Fibroblast of skin of left biceps (primary cell): ENCODE results near the gene SH3PXD2B.
"Not testable (repeated sequence)": the region's sequence is repeated elsewhere in the genome, so short reads cannot be mapped to it uniquely, and the experiment has no call there.

Source experiments
- DNase-seq, 2 experiments: peaks; one replicate each; pipeline ENCODE4 v3.0.0-alpha.2; 2013; ENCODE audit warnings: low read depth in 2 of 2

Gene SH3PXD2B

DNA sequence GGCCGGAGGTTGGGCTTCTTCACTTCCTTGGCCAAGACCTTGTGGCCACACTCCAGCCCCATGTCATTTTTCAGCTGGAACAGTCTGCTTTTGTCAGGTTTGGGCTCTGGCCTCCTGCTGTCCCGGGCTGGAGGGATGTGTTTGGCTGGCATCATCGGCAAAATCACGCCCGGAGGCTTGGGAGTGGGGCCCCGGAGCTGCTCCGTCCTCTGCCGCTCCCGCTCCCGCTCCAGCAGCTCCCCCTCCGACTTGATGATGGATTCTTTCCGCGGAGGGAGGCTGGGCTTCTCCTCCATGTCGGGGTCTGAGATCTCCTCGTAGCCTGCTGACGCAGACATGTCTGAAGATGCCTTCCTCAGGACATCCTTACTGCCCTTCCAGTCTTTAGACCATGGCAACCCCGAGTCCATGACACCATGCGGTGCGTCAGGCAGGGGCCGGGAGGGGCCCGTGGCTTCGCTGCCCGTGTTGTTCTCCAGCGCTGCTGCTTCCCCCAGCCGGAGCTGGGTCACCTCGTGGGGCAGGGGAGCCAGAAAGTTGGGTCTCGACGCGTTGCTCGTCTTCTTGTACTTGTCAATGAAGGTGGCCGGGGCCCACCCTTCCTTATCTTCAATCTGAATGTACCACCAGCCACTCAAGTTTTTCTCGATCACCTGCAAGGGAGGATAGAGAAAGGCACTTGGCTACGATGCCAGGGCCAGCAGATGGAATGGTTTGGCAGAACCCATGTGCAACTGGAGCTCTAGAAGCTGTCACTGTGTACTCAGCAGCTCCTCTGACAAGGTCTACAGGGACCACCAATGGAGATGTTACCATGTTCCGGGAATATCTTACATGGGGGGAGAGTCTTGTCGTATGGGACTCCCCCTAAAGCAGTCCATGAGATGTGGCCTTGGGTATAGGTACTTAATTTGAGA is 114.8 kb downstream of the SH3PXD2B start:
- no peak for DNase-seq

DNA sequence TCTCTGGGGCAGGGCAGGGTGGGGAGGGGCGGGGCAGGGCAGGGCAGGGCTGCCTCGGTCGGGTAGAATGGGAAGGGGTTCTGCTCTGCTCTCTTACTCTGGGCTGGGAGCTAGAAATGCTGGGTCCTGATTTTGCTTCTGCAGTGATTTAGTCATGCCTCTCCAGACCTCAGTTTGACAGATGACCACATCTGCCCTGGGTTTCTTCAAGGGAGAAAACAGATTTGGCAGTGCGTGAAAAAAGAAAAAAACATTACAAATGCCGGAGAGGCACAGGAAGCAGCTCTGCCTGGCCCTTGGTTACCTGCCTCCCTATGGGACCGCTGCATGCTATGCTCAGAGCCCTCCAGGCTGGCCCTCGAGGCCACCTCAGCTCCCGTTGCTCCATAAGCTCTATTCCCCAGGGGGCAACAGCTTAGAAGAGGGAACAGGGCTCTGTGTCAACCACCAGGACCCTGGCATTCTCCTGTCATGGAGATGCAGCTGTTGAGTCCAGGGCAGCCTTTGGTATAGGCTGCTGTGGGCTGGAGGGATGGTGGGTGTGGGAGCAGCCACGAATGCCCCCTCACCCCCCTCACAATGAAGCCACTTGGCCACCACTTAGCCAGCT is 117.5 kb downstream of the SH3PXD2B start:
- DNase-seq = no peak

DNA sequence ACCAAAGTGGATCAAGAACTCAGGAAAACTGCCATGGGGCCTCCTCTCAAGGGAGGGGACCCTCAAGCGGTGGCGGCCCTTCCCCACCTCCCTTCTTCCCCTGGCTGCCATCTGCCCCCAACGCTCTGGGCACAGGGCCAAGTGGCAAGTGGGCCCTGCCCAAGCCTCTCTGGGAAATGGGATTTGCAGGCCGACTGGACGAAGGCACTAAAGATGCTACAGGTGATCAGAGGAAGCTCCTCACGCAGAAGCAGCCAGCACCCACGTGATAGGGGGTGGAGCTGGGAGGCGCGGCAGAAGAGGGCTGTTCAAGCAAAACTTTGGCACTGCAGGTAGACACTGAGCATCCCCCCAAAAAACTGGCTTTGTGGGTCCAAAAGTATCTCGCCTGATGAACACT is 118.1 kb downstream of the SH3PXD2B start:
- no peak for DNase-seq

DNA sequence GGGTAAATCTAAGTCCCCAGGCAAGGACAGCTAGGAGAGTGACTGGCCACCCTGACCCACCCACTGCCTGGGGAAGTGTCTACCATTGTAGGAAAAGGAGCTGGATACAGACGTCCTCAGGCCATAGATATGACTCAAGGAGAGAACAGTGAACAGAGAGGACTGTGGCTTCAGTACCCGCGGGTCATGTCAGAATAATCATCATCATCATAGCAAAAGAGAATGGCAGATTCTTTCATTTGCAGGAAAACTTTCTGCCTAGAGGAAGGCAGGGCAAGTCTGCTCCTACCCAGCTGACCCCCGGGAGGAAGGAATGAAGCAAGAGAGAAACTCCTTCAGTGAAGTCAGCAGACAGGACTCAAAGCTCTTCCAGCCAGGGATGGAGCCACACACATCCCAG is 118.6 kb downstream of the SH3PXD2B start:
- no peak for DNase-seq

DNA sequence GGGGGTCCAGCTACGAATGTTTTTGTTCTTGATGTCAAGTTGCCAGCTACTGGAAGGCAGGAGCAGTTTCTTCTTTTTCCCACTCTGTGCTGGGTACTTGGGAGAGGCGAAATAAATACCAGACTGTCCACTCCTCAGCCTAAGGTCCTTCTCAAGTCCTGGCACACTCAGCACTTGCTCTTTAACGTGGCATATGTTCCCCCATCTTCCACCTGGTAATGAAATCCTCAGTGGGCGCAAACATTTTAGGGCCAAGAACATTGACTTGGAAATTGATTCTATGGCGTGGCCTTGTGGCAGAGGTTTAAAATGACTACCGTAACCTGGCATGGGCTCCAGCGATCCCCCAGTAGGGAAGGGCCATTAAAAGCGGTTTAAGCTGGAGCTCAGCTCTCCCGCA is 119.7 kb downstream of the SH3PXD2B start:
- no peak for DNase-seq

DNA sequence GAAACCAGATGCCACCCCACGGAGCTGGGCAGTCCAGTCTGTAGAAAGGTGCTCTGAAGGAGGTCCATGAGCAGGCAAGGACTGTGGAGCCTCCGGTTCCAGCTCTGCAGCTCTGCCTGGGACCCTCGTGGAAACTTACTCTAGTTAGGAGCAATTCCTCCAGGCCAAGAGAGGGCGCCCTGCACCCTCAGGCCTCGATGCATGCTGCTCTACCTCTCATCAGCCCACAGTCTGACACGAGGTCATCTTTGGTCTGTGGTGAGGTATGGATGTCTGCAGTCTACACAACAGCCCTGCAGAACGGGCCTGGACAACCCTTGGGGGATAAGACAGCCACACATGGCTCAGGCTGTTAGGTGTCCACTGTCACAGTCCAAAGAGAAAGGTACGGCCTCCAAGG is 120.1 kb downstream of the SH3PXD2B start:
- DNase-seq = no peak

DNA sequence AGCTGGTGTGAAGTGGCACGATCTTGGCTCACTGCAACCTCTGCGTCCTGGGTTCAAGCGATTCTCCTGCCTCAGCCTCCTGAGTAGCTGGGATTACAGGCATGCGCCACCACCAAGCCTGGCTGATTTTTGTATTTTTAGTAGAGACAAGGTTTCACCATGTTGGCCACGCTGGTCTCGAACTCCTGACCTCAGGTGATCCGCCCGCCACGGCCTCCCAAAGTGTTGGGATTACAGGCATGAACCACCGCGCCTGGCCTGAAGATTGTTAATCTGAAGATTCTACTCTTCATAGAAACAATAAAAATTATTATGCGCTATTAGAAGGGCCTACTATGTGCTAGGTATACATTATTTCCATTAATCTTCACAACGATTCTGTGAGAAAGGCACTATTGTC is 127.4 kb downstream of the SH3PXD2B start:
- not testable (repeated sequence) for DNase-seq

DNA sequence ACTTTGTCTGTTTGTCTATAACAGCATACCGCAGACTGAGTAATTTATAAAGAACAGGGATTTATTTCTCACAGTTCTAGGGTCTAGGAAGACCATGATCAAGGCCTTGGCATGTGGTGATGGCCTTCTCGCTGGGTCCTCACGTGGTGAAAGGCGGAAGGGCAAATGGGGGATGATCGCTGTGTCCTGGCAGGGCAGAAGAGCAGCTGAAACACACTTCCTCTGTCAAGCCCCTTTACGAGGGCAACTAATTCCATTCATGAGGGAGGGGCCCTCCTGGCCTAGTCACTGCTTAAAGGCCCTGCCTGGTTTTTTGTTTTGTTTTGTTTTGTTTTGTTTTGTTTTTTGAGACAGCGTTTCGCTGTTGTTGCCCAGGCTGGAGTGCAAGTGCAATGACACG is 128.9 kb downstream of the SH3PXD2B start:
- no peak for DNase-seq

DNA sequence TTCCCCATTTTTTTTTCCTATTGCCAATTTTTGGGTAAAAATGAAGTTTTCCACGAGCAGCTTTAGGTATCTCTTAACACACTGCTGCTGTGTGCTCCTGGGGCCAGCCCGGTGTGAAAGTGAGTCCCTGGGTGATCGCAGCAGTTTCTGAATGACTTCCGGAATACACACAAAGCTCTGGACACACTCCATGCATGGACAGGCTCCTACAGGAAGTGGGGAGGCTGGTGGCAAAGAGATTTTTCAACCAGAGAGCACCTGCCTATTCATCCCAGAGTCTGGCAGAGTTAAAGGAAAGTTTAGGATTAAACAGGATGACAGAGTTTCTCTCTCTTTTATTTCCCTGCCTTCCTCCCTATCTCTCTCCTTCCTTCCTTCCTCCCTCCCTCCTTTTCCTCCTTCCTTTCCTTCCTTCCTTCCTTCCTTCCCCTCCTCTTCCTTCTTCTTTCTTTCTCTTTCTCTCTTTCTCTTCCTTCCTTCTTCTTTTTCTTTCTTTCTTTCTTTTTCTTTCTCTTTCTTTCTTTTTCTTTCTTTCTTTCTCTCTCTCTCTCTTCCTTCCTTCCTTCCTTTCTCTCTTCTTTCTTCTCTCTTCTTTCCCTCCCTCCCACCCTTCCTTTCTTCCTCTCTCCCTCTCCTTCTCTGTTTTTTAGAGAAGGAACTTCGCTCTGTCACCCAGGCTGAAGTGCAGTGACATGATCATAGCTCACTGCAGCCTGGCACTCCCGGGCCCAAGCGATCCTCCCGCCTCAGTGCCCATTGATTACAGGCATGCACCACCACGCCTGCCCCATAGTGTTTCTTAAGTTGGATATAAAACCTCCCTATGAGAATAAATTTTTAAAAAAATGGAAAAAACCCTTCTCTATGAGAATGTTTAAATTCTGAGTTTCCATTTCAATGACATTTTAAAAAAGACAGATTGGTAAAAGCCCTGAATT is 132.0 kb downstream of the SH3PXD2B start:
- no peak for DNase-seq

DNA sequence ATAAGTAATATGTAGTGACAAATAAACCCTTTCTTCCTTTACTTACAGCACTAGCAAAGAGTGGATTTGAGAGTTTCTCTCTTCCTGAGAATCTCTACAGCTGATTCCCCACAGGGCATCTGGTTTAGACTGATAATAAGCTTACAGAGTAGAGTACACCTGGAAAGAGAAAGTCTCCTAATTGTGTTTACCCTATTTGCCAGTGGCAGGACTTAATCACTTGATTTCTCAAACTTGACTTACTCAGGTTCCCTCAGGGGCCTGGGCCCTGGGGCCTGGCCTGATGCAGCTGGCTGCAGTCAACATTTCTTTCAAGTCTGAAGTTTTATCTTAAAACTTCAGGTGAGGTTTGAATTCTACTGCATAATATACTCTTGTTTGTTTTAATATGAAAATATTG is 132.7 kb downstream of the SH3PXD2B start:
- DNase-seq = no peak

DNA sequence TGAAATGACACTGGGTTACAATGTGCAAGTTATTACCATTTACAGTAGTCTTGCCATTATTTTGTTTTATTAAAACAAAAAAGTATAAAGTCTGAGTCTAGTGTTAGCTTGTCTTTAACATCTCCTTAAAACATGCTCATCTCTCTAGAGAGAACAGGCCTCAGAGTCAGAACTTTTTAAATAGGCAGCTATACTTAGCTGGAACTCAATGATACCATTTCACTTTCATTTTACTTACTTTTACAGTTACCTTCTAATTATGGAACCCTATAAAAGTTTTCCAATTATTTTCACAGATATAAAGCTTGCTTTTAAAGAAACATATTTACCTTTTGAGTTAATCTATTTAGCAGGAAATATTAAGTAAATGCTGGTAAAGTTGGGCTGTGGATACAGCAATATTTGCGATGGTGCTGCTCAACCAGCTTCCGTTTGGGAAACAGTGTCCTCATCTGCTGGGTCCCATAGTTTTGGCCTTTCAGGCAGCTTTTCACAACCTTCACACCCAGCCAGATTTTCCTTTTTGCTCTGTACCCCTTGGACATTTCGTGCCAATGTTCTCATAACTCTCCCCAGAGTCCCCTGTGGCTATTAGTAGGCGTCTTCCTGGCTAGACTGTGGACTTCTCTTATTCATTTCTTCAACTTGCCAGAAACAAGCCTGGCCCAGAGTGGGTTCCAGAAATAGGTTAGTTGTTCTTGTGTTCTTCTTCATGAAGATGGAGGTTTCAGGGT is 134.4 kb downstream of the SH3PXD2B start:
- DNase-seq = no peak

DNA sequence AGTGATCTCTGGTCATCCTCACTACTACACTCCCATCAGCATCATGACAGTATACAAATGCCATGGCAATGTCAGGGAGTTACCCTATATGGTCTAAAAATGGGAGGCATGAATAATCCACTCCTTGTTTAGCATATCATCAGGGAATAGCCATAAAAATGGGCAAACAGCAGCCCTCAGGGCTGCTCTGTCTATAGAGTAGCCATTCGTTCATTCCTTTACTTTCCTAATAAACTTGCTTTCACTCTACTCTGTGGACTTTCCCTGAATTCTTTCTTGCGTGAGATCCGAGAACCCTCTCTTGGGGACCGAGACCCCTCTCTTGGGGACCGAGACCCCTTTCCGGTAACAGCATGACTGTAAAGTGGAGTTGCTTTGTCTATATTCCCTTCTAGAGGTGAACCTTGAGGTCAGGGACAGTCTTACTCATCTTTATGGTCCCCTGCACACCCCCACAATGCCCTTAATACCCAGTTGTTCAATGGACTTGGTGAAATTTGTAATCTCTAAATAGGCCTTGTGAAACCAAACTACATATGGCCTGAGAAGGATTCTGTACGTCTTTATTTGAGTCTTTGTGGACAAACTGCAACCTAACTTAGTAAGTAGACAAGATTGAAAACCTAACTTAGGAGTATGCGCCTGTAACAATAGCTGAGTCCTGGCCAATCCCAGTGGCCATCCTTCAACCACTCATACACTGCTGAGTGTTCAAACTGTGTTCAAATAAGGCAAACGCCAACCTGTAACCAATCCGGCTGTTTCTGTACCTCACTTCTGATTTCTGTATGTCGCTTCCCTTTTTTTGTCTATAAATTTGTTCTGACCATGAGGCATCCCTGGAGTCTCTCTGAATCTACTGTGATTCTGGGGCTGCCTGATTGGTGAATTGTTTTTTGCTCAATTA is 138.5 kb downstream of the SH3PXD2B start:
- DNase-seq = no peak

DNA sequence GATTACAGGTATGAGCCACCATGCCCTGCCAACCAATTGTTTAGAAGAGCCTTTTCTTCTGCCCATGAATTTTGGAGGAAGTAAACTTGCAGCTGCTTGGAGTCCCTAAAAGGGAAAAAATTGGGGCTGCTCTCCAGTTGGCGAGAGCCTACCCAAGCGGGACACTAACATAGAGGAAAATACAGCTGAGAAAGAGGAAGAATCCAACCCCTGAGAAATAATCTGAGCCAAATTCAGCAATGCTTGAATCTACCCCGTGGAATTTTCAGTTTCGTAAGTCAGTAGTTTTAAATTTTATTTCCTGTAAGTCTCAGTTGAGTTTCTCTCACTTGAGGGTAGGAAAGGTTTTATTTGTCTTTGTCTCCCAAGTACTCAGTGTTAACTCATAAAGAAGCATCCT is 140.4 kb downstream of the SH3PXD2B start:
- DNase-seq = no peak

DNA sequence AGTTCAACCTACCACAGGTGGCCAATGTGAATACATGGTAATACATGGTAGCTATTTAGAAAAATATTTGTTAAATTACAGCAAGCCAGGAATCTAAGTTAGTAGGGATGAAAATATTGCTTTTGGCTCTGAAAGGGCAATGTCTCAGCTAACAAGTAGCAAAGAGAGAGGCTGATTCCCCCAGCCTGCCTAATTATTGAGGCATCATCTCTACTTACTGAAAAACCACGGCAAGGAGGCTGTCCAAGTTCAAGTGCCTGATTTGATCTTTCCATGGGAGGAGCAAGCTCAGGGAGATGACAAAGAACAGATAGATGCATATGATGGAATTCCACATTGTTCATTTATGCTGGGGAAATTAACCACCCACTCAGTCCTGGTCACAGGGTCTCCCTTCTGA is 142.0 kb downstream of the SH3PXD2B start:
- DNase-seq = no peak

DNA sequence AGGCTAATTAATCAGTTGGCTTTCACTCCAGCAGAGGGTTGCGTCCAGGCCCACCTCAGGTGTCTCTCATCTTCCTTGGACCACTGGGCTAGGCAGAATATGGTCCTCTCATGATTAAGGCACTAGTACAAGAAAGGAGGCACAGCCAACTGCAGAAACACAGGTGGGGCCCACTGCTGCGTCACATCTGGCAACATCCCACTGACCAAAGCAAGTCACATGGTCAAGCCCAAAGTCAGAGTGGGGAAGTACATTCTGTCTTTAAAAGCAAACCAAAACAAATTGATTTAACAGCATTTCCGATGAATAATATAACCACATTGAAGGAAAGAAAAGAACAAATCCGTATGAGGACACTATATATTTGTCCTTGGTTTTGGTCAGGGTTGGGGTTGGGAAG is 142.7 kb downstream of the SH3PXD2B start:
- no peak for DNase-seq

DNA sequence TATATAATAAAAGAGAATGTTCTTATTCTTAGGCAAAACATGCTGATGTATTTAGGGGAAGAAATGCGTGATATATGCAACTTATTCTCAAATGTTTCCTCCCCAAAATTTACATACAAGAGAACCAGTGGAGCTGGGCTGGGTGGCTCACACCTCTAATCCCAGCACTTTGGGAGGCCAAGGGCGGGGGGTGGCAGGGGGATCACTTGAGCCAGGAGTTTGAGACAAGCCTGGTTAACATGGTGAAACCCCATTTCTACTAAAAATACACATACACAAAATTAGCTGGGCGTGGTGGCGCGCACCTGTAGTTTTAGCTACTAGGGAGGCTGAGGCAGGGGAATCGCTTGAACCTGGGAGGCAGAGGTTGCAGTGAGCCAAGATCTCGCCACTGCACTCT is 143.3 kb downstream of the SH3PXD2B start:
- no peak for DNase-seq

DNA sequence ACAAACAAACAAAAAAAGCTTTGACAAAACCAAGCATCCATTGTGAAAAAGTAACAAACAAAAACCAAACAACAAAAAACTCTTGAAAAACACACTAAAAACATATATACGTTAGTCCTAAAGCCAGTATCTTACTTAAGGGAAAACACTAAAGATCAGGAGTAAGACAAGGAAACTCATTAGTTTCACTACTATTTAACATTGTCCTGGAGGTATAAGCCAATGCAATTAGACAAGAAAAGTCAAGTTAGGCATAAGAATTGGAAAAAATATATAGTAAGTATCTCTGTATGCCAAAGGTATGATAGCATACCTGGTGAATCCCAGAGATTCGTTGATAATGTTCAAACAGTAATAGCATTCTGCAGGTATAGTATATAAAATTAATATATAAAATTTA is 148.9 kb downstream of the SH3PXD2B start:
- no peak for DNase-seq

DNA sequence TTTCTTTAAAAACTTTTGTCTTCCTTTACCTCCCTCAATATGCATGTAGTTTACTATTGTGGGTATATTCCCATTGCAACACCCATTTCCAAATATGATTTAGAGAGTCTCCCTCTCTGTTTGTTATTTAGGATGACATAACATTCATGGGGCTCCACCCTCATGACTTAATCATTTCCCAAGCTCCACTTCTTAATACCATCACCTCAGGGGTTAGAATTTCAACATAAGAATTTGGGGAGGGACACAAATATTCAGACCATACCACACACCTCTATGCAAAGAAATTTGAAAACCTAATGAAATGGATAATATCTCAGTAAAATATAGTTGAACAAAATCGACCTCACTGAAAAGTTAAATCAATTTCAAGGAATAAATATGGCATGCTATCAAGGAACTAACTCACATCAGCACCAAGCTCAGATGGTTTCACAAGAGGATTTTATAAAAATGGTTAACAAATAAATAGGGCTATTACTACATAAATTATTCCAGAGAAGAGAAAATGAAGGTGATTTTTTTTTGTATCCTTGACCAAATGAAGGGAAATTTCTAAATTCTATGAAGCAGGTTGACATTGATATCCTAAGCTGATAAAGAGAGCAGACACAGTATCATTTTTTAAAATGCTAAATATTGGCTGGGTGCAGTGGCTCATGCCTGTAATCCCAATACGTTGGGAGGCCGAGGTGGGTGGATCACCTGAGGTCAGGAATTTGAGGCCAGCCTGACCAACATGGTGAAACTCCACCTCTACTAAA is 150.6 kb downstream of the SH3PXD2B start:
- no peak for DNase-seq

DNA sequence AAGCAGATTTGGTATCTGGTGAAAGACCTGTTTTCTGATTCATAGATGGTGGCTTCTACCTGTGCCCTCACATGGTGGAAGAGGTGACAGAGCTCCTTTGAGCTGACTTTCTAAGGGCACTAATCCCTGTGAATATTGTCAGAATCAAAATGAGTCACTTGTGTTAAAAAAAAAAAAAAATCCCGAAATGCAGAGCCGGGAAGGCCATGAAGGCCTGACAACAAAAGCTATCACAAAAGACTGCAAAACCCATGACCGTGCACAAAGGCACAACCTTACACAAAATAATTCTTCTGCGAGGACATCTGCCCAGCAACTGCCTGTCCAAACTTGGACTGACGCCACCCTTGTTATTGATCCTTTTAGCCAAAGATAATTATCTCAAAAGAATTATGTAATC is 151.2 kb downstream of the SH3PXD2B start:
- DNase-seq = no peak
